H1 (cell line): Measurements from ENCODE around the gene ROBO2. TPM values are rescaled to one million over a fixed set of nuclear protein-coding genes. Genes with fewer than 3 reads are reported as not detected.

Experiments
- ASH2L ChIP-seq: fragments of 200-600, 300-600 bp; sonication (generic); IDR thresholded peaks from one replicate; pipeline ENCODE4 v1.7.1; 2017; ENCODE audit warnings: low read length
- CHD7 ChIP-seq: fragments of 300-600 bp; sonication (generic); IDR thresholded peaks from 2 replicates; pipeline ENCODE4 v1.7.1; 2012; ENCODE audit warnings: low read length, moderate library complexity, mild to moderate bottlenecking, inconsistent platforms; ENCODE audit not compliant: insufficient replicate concordance
- KDM5A ChIP-seq: fragments of 200-600 bp; IDR thresholded peaks from 2 replicates; pipeline ENCODE4 v1.7.1; 2012; ENCODE audit warnings: mild to moderate bottlenecking, low read length, inconsistent platforms, mixed read lengths
- POLR2A ChIP-seq, 2 experiments: IDR thresholded peaks; 1 replicate in 1 of 2; 2 replicates in 1 of 2; pipeline ENCODE4 v1.6.1; 2011; ENCODE audit warnings: low read depth in 2 of 2, low read length in 2 of 2, mild to moderate bottlenecking in 2 of 2; ENCODE audit errors: control extremely low read depth in 1 of 2
- RNF2 ChIP-seq: fragments of 200-900, 300-1000 bp; sonication (generic); IDR thresholded peaks from 2 replicates; pipeline ENCODE4 v1.7.1; 2016; ENCODE audit warnings: borderline replicate concordance, low read depth, mild to moderate bottlenecking, antibody characterized with exemption, low read length; ENCODE audit not compliant: poor library complexity, severe bottlenecking; ENCODE audit errors: missing control alignments
- polyA plus RNA-seq, 7 experiments: library from polyadenylated mRNA; depleted of rRNA in 3 of 7; stranded (reverse) in 5 of 7; unstranded in 2 of 7; fragments of >200 nt in 5 of 7; fragments of 200-250 nt in 2 of 7; gene quantifications; 1 replicate in 5 of 7; 2 replicates in 1 of 7; 4 replicates in 1 of 7; pipeline versions ENCODE4 v1.2.1 to v1.2.3, GENCODE V29; 2011 to 2013; ENCODE audit warnings: missing spikeins in 2 of 7, mixed read lengths in 2 of 7
- total RNA-seq: library from RNA; stranded (reverse); fragmentation: NEBNext Ultra II Directional; extraction: Animal tissue kit (Norgen Biotek cat#: 25700); gene quantifications from 2 replicates; pipeline ENCODE4 v1.2.1, GENCODE V29; 2021
- TF ChIP-seq, protein P1 (sequence below): IDR thresholded peaks from 2 replicates; pipeline ENCODE4 v1.6.1; 2012; ENCODE audit warnings: inconsistent platforms

ROBO2 gene
- total and polyA plus RNA-seq, 2 of the 8 experiments (the other 6 are each of a cell fraction or from before 2014, with no cell fraction given), result 1.5 to 2.9 TPM

- TF ChIP-seq, protein P1, sequence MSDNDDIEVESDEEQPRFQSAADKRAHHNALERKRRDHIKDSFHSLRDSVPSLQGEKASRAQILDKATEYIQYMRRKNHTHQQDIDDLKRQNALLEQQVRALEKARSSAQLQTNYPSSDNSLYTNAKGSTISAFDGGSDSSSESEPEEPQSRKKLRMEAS, result no peak
- TF ChIP-seq CHD7, result no peak
- TF ChIP-seq KDM5A, result no peak
- TF ChIP-seq ASH2L, result no peak
- no peak for TF ChIP-seq RNF2
- no peak for TF ChIP-seq POLR2A (IDR thresholded peaks at IDR 0.05; ENCODE audit: control extremely low read depth in 1 of 2, low read depth in 2 of 2, low read length in 2 of 2)
- TF ChIP-seq, all 59 proteins: peak for 0
These were observed 417.0 kb downstream of the ROBO2 start (continued) for GRCh38 chr3:77456906-77457305.
